ENCODE results near the gene CGB1. TPM values are rescaled to one million over a fixed set of nuclear protein-coding genes. Genes with fewer than 3 reads are reported as not detected.

The CGB1 gene
- polyA plus RNA-seq, 1 of the 3 experiments (the other 2 are of a cell fraction): not detected

DNA sequence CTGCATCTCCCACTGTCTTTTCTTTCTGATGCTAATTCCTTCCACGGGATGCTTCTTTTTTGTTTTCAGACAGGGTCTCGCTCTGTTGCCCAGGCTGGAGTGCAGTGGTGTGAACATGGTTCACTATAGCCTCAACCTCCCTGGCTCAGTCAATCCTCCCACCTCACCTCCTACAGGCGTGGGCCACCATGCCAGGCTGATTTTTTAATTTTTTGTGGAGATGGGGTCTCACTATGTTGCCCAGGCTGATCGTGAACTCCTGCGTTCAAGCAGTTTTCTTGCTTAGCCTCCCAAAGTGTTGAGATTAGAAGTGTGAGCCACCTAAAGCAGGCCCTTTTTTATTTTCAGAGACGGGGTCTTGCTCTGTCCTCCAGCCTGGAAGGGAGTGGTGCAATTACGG is 48.4 kb downstream of the CGB1 start:
- H3K9me2 ChIP-seq: no peaks in the 10 kb centered on the region
- H3K36me3 ChIP-seq (replicated peaks in 1 of 2; ENCODE audit: control insufficient read depth in 1 of 2, insufficient read depth in 2 of 2, low read length in 1 of 2): peaks cover 5 to 33% of the 10 kb centered on the region in 2 experiments
- H3K27ac ChIP-seq (ENCODE audit: low read depth in 2 of 2, low read length in 1 of 2): no peak overlapping the region
- H3K9ac ChIP-seq: no peak overlapping the region
- no peak overlapping the region for H3K4me2 ChIP-seq
- ChIA-PET CTCF (interaction anchor here (1.8 to 6.2 kb wide), 2 partner anchors 17 to 146 kb away, joined by 5 to 54 read pairs; no protein-coding TSS in a partner anchor), POLR2A (no interaction called here)
- peaks cover 0 to 7% of the 10 kb centered on the region in 2 experiments; a peak in 1 of 4 replicates for H3K4me1 ChIP-seq (ENCODE audit: control insufficient read depth in 1 of 2, insufficient read depth in 2 of 2, low read depth in 1 of 2, low read length in 1 of 2)
- H2AFZ ChIP-seq (ENCODE audit: low read depth): no peak overlapping the region
- no peak for TF ChIP-seq ELF1 (IDR thresholded peaks at IDR 0.05)
- no peak for TF ChIP-seq TAF1 (IDR thresholded peaks at IDR 0.05; ENCODE audit: borderline replicate concordance, low read depth, low read length)
- no peak for TF ChIP-seq FOXJ3 (CRISPR knock-in tag; IDR thresholded peaks at IDR 0.05)
- no peak for TF ChIP-seq GATA2 (CRISPR knock-in tag; IDR thresholded peaks at IDR 0.05)
- no peak for TF ChIP-seq RXRA (IDR thresholded peaks at IDR 0.05; ENCODE audit: borderline replicate concordance, low read depth)
- TF ChIP-seq, protein P1, sequence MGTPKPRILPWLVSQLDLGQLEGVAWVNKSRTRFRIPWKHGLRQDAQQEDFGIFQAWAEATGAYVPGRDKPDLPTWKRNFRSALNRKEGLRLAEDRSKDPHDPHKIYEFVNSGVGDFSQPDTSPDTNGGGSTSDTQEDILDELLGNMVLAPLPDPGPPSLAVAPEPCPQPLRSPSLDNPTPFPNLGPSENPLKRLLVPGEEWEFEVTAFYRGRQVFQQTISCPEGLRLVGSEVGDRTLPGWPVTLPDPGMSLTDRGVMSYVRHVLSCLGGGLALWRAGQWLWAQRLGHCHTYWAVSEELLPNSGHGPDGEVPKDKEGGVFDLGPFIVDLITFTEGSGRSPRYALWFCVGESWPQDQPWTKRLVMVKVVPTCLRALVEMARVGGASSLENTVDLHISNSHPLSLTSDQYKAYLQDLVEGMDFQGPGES (IDR thresholded peaks at IDR 0.05; ENCODE audit: low read depth, low read length): no peak
- no peak for TF ChIP-seq EZH2phosphoT487 (IDR thresholded peaks at IDR 0.05; ENCODE audit: borderline replicate concordance, low read depth)
- no peak for TF ChIP-seq SMC3 (IDR thresholded peaks at IDR 0.05; ENCODE audit: low read depth, low read length)
- TF ChIP-seq FOSL2 (IDR thresholded peaks at IDR 0.05; ENCODE audit: borderline replicate concordance, low read depth): no peak
- TF ChIP-seq CHD2 (IDR thresholded peaks at IDR 0.05; ENCODE audit: low read length, partially characterized antibody): no peak
- TF ChIP-seq RCOR1 (IDR thresholded peaks at IDR 0.05; ENCODE audit: low read length): no peak
- no peak for TF ChIP-seq SIN3A (IDR thresholded peaks at IDR 0.05; ENCODE audit: borderline replicate concordance, low read depth, low read length)
- TF ChIP-seq, protein P2, sequence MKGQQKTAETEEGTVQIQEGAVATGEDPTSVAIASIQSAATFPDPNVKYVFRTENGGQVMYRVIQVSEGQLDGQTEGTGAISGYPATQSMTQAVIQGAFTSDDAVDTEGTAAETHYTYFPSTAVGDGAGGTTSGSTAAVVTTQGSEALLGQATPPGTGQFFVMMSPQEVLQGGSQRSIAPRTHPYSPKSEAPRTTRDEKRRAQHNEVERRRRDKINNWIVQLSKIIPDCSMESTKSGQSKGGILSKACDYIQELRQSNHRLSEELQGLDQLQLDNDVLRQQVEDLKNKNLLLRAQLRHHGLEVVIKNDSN (IDR thresholded peaks at IDR 0.05; ENCODE audit: borderline replicate concordance, low read depth): no peak
- TF ChIP-seq, protein P3, sequence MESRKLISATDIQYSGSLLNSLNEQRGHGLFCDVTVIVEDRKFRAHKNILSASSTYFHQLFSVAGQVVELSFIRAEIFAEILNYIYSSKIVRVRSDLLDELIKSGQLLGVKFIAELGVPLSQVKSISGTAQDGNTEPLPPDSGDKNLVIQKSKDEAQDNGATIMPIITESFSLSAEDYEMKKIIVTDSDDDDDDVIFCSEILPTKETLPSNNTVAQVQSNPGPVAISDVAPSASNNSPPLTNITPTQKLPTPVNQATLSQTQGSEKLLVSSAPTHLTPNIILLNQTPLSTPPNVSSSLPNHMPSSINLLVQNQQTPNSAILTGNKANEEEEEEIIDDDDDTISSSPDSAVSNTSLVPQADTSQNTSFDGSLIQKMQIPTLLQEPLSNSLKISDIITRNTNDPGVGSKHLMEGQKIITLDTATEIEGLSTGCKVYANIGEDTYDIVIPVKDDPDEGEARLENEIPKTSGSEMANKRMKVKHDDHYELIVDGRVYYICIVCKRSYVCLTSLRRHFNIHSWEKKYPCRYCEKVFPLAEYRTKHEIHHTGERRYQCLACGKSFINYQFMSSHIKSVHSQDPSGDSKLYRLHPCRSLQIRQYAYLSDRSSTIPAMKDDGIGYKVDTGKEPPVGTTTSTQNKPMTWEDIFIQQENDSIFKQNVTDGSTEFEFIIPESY (IDR thresholded peaks at IDR 0.05; ENCODE audit: borderline replicate concordance, low read depth): no peak
- H3K27me3 ChIP-seq (ENCODE audit: insufficient read depth): no peaks in the 10 kb centered on the region
- H4K20me1 ChIP-seq (ENCODE audit: insufficient read depth): no peaks in the 10 kb centered on the region
- 91% methylated on average over 7 of the region's 7 CpGs for WGBS (ENCODE audit: low lambda C conversion rate)
- peaks cover 6% of the 10 kb centered on the region for H3F3A ChIP-seq (replicated peaks; ENCODE audit: insufficient read depth)
- no peak overlapping the region for H3K4me3 ChIP-seq (ENCODE audit: low read depth in 2 of 2, low read length in 1 of 2)
- H3K79me2 ChIP-seq (ENCODE audit: insufficient read depth): peaks cover 40% of the 10 kb centered on the region
- no peak for DNase-seq
- H3K9me3 ChIP-seq: no peaks in the 10 kb centered on the region

Measured in SK-N-SH (cell line).